K562 (cell line): Measurements from ENCODE around the gene GINS2. TPM values are rescaled to one million over a fixed set of nuclear protein-coding genes. Genes with fewer than 3 reads are reported as not detected.

Experiments used
- CREM ChIP-seq: IDR thresholded peaks from 2 replicates; pipeline ENCODE4 v1.6.1; 2014; ENCODE audit warnings: antibody characterized with exemption, low read depth
- EP400 ChIP-seq: fragments of 450-650 bp; IDR thresholded peaks from 2 replicates; pipeline ENCODE4 v1.6.1; 2017; ENCODE audit warnings: antibody characterized with exemption, mild to moderate bottlenecking, moderate library complexity
- ILF3 ChIP-seq: fragments of 450-650 bp; IDR thresholded peaks from 2 replicates; pipeline ENCODE4 v1.6.1; 2018; ENCODE audit warnings: antibody characterized with exemption, mild to moderate bottlenecking, moderate library complexity, borderline replicate concordance
- KDM1A ChIP-seq, 2 experiments: fragments of 450-650 bp; IDR thresholded peaks; 2 replicates each; pipeline ENCODE4 v1.6.1; 2016; ENCODE audit warnings: mild to moderate bottlenecking in 2 of 2
- KLF1 ChIP-seq: fragments of 450-650 bp; IDR thresholded peaks from 2 replicates; pipeline ENCODE4 v1.6.1; 2016; ENCODE audit warnings: missing genetic modification characterization, missing compliant biosample characterization
- SMARCA5 ChIP-seq: fragments of 450-650 bp; IDR thresholded peaks from 2 replicates; pipeline ENCODE4 v1.6.1; 2016
- SRSF1 ChIP-seq: fragments of 200-400 bp; formaldehyde crosslinking; IDR thresholded peaks from 2 replicates; pipeline ENCODE4 v1.6.1; 2017; ENCODE audit warnings: mild to moderate bottlenecking, low read depth, low read length, moderate library complexity
- SRSF7 ChIP-seq: fragments of 200-400 bp; formaldehyde crosslinking; optimal IDR thresholded peaks from 2 replicates; pipeline ENCODE3; 2017; ENCODE audit warnings: mild to moderate bottlenecking, low read depth, low read length
- ZNF263 ChIP-seq: sonication (generic); formaldehyde crosslinking; IDR thresholded peaks from 2 replicates; pipeline ENCODE4 v1.8.0; 2022; ENCODE audit warnings: mild to moderate bottlenecking, missing genetic modification reagents, borderline replicate concordance
- ZNF282 ChIP-seq: sonication (generic); formaldehyde crosslinking; IDR thresholded peaks from 2 replicates; pipeline ENCODE4 v1.8.1; 2023; ENCODE audit warnings: missing genetic modification reagents
- polyA plus RNA-seq, 8 experiments: library from polyadenylated mRNA; depleted of rRNA in 4 of 8; stranded (reverse) in 5 of 8; unstranded in 3 of 8; fragments of >200 nt; fragmentation: Nextera tagmentation in 2 of 8; fragmentation: Illumina TruSeq in 1 of 8; extraction: Ambion mirVana in 2 of 8; extraction: Trizol in 1 of 8; gene quantifications; 2 replicates each; pipeline versions ENCODE4 v1.2.1 to v1.2.3, GENCODE V29; 2011 to 2014; ENCODE audit warnings: inconsistent platforms in 1 of 8, missing spikeins in 1 of 8
- total RNA-seq, 7 experiments: library from RNA; depleted of rRNA in 6 of 7; stranded (reverse); fragments of >200 nt in 6 of 7; fragmentation: Illumina TruSeq in 2 of 7; extraction: Trizol in 2 of 7; gene quantifications; 2 replicates each; pipeline versions ENCODE4 v1.2.1 to v1.2.3, GENCODE V29; 2011 to 2021; ENCODE audit warnings: low replicate concordance in 1 of 7
- TF ChIP-seq, protein P1 (sequence below): fragments of 450-650 bp; IDR thresholded peaks from 2 replicates; pipeline ENCODE4 v1.6.1; 2016; ENCODE audit warnings: mild to moderate bottlenecking

Gene GINS2
- total and polyA plus RNA-seq, 9 of the 15 experiments (the other 6 are each of a cell fraction or from before 2014, with no cell fraction given), result 40.4 to 76.2 (median 44.6) TPM

DNA sequence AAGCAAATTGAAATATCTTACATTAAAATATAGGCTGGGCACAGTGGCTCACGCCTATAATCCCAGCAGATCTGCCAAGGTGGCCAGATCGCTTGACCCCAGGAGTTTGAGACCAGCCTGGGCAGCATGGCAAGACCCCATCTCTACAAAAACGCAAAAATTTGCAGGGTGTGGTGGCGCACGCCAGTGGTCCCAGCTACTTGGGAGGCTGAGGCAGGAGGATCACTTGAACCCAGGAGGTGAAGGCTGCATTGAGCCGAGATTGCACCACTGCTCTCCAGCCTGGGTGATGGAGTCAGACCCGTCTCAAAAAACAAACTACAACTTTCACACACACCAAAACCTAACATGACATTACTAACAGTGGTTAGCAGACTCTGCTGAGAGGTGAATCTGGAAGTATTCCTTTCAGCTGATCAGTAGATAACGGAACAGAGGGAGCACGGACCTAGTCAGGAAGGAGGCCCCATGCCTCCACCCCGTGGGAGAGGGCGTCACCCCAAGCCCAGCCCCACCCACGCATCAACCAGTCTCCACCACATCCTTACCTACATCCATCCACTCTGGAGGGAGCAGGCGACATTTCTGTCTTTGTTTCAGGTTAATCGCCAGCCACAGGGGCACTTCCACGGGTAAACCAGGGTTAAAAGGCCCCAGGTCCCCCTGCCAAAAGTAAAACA is 1.7 kb downstream of the GINS2 start (continued):
- TF ChIP-seq, protein P1, sequence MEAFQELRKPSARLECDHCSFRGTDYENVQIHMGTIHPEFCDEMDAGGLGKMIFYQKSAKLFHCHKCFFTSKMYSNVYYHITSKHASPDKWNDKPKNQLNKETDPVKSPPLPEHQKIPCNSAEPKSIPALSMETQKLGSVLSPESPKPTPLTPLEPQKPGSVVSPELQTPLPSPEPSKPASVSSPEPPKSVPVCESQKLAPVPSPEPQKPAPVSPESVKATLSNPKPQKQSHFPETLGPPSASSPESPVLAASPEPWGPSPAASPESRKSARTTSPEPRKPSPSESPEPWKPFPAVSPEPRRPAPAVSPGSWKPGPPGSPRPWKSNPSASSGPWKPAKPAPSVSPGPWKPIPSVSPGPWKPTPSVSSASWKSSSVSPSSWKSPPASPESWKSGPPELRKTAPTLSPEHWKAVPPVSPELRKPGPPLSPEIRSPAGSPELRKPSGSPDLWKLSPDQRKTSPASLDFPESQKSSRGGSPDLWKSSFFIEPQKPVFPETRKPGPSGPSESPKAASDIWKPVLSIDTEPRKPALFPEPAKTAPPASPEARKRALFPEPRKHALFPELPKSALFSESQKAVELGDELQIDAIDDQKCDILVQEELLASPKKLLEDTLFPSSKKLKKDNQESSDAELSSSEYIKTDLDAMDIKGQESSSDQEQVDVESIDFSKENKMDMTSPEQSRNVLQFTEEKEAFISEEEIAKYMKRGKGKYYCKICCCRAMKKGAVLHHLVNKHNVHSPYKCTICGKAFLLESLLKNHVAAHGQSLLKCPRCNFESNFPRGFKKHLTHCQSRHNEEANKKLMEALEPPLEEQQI, result no peak
- TF ChIP-seq EP400, result no peak
- TF ChIP-seq ZNF263, result peak; percentile 89
- TF ChIP-seq SMARCA5, result 0 out of 2 replicates have a peak, but pooled peaks have one; percentile 29
- TF ChIP-seq CREM, result 0 out of 2 replicates have a peak, but pooled peaks have one; percentile 18
- no peak for TF ChIP-seq SRSF1
- TF ChIP-seq ILF3, result no peak
- TF ChIP-seq ZNF282 (CRISPR knock-in tag), result no peak
- 0 out of 2 replicates have a peak, but pooled peaks have one; percentile 25 for TF ChIP-seq KLF1
- TF ChIP-seq SRSF7, result no peak
- peak in 1 of 2 experiments; percentile 29; a peak in 1 of 4 replicates for TF ChIP-seq KDM1A (IDR thresholded peaks at IDR 0.05)
